Dedifferentiated amniotic fluid mesenchymal stem cell (primary cell): ENCODE results near the gene PIM3.

Experiments used
- DNase-seq: peaks from one replicate; pipeline ENCODE4 v3.0.0-alpha.2; 2016; ENCODE audit errors: extremely low spot score

Gene PIM3

GRCh38 chr22:49955581-49956417, 4.8 kb upstream of the PIM3 start:
- DNase-seq: no peak

- no peak for DNase-seq
Measured at GRCh38 chr22:49956418-49956770, 4.2 kb upstream of the PIM3 start.

GRCh38 chr22:49956914-49957825, 3.4 kb upstream of the PIM3 start:
- DNase-seq: no peak

- no peak for DNase-seq
Measured at GRCh38 chr22:49957826-49958365, 2.7 kb upstream of the PIM3 start.

GRCh38 chr22:49958366-49958921, 2.1 kb upstream of the PIM3 start:
- no peak for DNase-seq

- no peak for DNase-seq
Measured at GRCh38 chr22:49958931-49959781, 1.4 kb upstream of the PIM3 start.

GRCh38 chr22:49959782-49960158, 802 bp upstream of the PIM3 start:
- DNase-seq: no peak

- no peak for DNase-seq
Measured at GRCh38 chr22:49961005-49961600, 531 bp downstream of the PIM3 start.

- no peak for DNase-seq
Measured at GRCh38 chr22:49961601-49962011, 1.0 kb downstream of the PIM3 start.

- DNase-seq: peak; percentile 73
Measured at GRCh38 chr22:49962012-49962750, 1.6 kb downstream of the PIM3 start.

- DNase-seq: no peak
Measured at GRCh38 chr22:49962751-49963646, 2.4 kb downstream of the PIM3 start.

- DNase-seq: no peak
Measured at GRCh38 chr22:49963647-49964026, 3.1 kb downstream of the PIM3 start.

GRCh38 chr22:49964136-49965090, 3.8 kb downstream of the PIM3 start:
- DNase-seq: no peak

GRCh38 chr22:49965091-49966040, 4.8 kb downstream of the PIM3 start:
- no peak for DNase-seq

GRCh38 chr22:49966041-49966773, 5.6 kb downstream of the PIM3 start:
- no peak for DNase-seq
